Measurements from ENCODE around the gene JAG2. TPM values are rescaled to one million over a fixed set of nuclear protein-coding genes. Genes with fewer than 3 reads are reported as not detected.

The JAG2 gene
- total and polyA plus RNA-seq, 2 of the 13 experiments (the other 11 are each of a cell fraction or from before 2014, with no cell fraction given): 0.04 to 0.16 TPM

DNA sequence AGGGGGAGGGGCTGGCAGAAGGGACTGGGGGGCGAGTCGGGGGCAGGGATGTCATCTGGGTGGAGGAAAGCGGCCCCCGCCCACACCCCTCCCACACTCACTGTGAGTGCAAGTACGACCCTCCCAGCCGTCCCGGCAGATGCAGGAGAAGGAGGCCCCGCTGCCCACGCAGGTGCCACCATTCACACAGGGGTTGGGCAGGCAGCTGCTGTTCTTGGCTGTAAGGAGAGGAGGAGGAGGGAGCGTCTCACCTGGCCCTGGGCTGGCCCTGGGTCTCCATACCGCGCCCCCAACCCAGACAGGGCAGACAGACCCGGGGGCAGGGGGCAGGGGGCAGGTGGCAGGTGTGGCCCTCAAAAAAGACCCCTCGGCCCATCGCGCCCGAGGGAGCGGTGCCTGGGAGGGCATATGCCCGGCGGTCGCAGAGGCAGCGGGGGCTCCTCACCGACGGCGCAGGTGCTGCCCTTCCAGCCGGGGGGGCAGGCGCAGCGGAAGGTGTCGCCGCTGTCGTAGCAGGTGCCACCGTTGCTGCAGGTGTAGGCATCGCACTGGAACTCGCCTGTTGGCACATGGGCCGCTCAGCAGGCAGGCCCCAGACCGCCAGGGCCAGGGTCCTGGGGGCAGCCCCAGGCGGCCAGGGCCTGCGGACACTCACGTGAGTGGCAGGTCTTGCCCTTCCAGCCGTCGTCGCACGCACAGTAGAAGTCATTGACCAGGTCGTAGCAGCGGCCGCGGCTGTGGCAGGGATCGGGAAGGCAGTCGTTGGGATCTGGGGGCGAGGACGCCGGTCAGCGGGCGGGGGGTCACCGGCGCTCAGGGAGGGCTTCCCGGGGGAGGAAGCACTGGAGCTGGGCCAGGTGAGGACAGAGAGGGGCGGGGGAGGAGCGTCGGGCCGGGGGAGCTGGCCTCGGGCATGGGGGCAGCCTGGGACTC lies 20.6 kb downstream of the JAG2 start (continued):
- TF ChIP-seq, protein P1, sequence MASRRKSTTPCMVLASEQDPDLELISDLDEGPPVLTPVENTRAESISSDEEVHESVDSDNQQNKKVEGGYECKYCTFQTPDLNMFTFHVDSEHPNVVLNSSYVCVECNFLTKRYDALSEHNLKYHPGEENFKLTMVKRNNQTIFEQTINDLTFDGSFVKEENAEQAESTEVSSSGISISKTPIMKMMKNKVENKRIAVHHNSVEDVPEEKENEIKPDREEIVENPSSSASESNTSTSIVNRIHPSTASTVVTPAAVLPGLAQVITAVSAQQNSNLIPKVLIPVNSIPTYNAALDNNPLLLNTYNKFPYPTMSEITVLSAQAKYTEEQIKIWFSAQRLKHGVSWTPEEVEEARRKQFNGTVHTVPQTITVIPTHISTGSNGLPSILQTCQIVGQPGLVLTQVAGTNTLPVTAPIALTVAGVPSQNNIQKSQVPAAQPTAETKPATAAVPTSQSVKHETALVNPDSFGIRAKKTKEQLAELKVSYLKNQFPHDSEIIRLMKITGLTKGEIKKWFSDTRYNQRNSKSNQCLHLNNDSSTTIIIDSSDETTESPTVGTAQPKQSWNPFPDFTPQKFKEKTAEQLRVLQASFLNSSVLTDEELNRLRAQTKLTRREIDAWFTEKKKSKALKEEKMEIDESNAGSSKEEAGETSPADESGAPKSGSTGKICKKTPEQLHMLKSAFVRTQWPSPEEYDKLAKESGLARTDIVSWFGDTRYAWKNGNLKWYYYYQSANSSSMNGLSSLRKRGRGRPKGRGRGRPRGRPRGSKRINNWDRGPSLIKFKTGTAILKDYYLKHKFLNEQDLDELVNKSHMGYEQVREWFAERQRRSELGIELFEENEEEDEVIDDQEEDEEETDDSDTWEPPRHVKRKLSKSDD (CRISPR knock-in tag; IDR thresholded peaks at IDR 0.05; ENCODE audit: low read depth): no peak
- TF ChIP-seq, protein P2, sequence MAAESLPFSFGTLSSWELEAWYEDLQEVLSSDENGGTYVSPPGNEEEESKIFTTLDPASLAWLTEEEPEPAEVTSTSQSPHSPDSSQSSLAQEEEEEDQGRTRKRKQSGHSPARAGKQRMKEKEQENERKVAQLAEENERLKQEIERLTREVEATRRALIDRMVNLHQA (CRISPR knock-in tag; IDR thresholded peaks at IDR 0.05): no peak
- TF ChIP-seq, protein P3, sequence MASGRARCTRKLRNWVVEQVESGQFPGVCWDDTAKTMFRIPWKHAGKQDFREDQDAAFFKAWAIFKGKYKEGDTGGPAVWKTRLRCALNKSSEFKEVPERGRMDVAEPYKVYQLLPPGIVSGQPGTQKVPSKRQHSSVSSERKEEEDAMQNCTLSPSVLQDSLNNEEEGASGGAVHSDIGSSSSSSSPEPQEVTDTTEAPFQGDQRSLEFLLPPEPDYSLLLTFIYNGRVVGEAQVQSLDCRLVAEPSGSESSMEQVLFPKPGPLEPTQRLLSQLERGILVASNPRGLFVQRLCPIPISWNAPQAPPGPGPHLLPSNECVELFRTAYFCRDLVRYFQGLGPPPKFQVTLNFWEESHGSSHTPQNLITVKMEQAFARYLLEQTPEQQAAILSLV (CRISPR knock-in tag; IDR thresholded peaks at IDR 0.05; ENCODE audit: borderline replicate concordance): no peak
- TF ChIP-seq MTA1 (CRISPR knock-in tag; IDR thresholded peaks at IDR 0.05; ENCODE audit: borderline replicate concordance) (no peak), JDP2 (CRISPR knock-in tag; IDR thresholded peaks at IDR 0.05; ENCODE audit: borderline replicate concordance) (no peak), ZBTB21 (CRISPR knock-in tag; IDR thresholded peaks at IDR 0.05) (no peak), ZNF556 (CRISPR knock-in tag; IDR thresholded peaks at IDR 0.05; ENCODE audit: borderline replicate concordance) (no peak)
- TF ChIP-seq, protein P4, sequence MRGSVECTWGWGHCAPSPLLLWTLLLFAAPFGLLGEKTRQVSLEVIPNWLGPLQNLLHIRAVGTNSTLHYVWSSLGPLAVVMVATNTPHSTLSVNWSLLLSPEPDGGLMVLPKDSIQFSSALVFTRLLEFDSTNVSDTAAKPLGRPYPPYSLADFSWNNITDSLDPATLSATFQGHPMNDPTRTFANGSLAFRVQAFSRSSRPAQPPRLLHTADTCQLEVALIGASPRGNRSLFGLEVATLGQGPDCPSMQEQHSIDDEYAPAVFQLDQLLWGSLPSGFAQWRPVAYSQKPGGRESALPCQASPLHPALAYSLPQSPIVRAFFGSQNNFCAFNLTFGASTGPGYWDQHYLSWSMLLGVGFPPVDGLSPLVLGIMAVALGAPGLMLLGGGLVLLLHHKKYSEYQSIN (CRISPR knock-in tag; IDR thresholded peaks at IDR 0.05; ENCODE audit: borderline replicate concordance): no peak
- TF ChIP-seq, protein P5, sequence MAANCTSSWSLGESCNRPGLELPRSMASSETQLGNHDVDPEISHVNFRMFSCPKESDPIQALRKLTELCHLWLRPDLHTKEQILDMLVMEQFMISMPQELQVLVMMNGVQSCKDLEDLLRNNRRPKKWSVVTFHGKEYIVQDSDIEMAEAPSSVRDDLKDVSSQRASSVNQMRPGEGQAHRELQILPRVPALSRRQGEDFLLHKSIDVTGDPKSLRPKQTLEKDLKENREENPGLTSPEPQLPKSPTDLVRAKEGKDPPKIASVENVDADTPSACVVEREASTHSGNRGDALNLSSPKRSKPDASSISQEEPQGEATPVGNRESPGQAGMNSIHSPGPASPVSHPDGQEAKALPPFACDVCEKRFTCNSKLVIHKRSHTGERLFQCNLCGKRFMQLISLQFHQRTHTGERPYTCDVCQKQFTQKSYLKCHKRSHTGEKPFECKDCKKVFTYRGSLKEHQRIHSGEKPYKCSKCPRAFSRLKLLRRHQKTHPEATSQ (CRISPR knock-in tag; IDR thresholded peaks at IDR 0.05; ENCODE audit: borderline replicate concordance): no peak
- TF ChIP-seq, protein P6, sequence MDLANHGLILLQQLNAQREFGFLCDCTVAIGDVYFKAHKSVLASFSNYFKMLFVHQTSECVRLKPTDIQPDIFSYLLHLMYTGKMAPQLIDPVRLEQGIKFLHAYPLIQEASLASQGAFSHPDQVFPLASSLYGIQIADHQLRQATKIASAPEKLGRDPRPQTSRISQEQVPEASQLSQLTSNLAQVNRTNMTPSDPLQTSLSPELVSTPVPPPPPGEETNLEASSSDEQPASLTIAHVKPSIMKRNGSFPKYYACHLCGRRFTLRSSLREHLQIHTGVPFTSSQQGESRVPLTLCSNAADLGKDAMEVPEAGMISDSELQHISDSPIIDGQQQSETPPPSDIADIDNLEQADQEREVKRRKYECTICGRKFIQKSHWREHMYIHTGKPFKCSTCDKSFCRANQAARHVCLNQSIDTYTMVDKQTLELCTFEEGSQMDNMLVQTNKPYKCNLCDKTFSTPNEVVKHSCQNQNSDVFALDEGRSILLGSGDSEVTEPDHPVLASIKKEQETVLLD (CRISPR knock-in tag; IDR thresholded peaks at IDR 0.05; ENCODE audit: low read depth): no peak
